ENCODE results near the gene SPACA1. TPM values are rescaled to one million over a fixed set of nuclear protein-coding genes. Genes with fewer than 3 reads are reported as not detected.

The SPACA1 gene
- total and polyA plus RNA-seq, 4 donors: not detected

DNA sequence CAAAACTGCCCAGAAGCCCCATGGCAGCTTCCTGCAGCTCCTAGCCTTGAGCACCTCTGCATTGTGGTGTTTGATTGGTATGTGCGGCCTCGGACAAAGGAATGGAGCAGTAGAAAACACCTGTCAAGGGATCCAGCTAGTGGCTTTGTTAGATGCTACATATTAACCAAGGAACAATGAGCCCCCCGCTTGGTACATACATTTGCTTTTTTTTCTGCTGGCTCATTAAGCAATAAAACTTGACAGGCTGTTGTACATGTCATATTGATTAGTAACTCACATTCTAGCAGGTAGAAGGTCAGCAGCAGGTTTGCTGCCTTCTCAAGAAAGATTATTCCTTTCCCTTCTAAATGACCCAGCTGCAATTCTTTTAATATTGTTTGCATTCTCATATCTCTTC lies 937 bp downstream of the SPACA1 start:
- TF ChIP-seq NR2F2 (IDR thresholded peaks at IDR 0.05) (no peak), CTCF (IDR thresholded peaks at IDR 0.05; ENCODE audit: low read depth, low read length, missing input control) (no peak), RAD21 (IDR thresholded peaks at IDR 0.05) (no peak), JUND (IDR thresholded peaks at IDR 0.05) (no peak), HNF4G (IDR thresholded peaks at IDR 0.05) (no peak), GABPA (IDR thresholded peaks at IDR 0.05 in 1 of 2, conservative IDR thresholded peaks at IDR 0.05 in 1 of 2) (no peak), FOXA2 (IDR thresholded peaks at IDR 0.05) (no peak), YY1 (IDR thresholded peaks at IDR 0.05) (no peak), RXRA (IDR thresholded peaks at IDR 0.05) (no peak), SP1 (IDR thresholded peaks at IDR 0.05) (no peak), EGR1 (IDR thresholded peaks at IDR 0.05; ENCODE audit: low read depth in 2 of 2) (no peak), REST (IDR thresholded peaks at IDR 0.05) (no peak), HNF4A (conservative IDR thresholded peaks at IDR 0.05) (no peak), TAF1 (conservative IDR thresholded peaks at IDR 0.05) (no peak)
- TF ChIP-seq, protein P1, sequence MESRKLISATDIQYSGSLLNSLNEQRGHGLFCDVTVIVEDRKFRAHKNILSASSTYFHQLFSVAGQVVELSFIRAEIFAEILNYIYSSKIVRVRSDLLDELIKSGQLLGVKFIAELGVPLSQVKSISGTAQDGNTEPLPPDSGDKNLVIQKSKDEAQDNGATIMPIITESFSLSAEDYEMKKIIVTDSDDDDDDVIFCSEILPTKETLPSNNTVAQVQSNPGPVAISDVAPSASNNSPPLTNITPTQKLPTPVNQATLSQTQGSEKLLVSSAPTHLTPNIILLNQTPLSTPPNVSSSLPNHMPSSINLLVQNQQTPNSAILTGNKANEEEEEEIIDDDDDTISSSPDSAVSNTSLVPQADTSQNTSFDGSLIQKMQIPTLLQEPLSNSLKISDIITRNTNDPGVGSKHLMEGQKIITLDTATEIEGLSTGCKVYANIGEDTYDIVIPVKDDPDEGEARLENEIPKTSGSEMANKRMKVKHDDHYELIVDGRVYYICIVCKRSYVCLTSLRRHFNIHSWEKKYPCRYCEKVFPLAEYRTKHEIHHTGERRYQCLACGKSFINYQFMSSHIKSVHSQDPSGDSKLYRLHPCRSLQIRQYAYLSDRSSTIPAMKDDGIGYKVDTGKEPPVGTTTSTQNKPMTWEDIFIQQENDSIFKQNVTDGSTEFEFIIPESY (IDR thresholded peaks at IDR 0.05): no peak
- TF ChIP-seq, protein P2, sequence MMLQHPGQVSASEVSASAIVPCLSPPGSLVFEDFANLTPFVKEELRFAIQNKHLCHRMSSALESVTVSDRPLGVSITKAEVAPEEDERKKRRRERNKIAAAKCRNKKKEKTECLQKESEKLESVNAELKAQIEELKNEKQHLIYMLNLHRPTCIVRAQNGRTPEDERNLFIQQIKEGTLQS (IDR thresholded peaks at IDR 0.05): no peak
- TF ChIP-seq, protein P3, sequence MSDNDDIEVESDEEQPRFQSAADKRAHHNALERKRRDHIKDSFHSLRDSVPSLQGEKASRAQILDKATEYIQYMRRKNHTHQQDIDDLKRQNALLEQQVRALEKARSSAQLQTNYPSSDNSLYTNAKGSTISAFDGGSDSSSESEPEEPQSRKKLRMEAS (IDR thresholded peaks at IDR 0.05): no peak
- DNase-seq (ENCODE audit: low spot score): no peak
- Histone ChIP-seq H3K4me1 (ENCODE audit: control insufficient read depth in 4 of 4, insufficient read depth in 4 of 4, low read length in 3 of 4) (no peaks in the 10 kb centered on the region), H3K9me3 (ENCODE audit: control insufficient read depth in 4 of 4, low read length in 3 of 4) (peaks cover 0 to 3% (median 1%) of the 10 kb centered on the region in 4 donors), H3K27ac (ENCODE audit: low read depth in 1 of 2, low read length in 2 of 2) (no peak overlapping the region), H3K36me3 (ENCODE audit: control insufficient read depth in 4 of 4, insufficient read depth in 3 of 4, low read depth in 1 of 4, low read length in 3 of 4) (no peaks in the 10 kb centered on the region), H3K27me3 (ENCODE audit: control insufficient read depth in 4 of 4, insufficient read depth in 4 of 4, low read length in 3 of 4) (no peaks in the 10 kb centered on the region), H3K4me3 (ENCODE audit: low read depth in 1 of 3, low read length in 3 of 3) (no peak overlapping the region), H3K9ac (ENCODE audit: low read depth in 1 of 2, low read length in 2 of 2) (no peak overlapping the region)
- WGBS: 44% methylated on average over 3 of the region's 3 CpGs
